Activated gamma-delta T cell (primary cell): ENCODE data around the gene TEX22.
A peak's percentile ranks its signal among the peaks of the same experiment; 100 is the strongest.

Experiments used
- DNase-seq: peaks from one replicate; lab custom pipeline; 2025; lab: John Stamatoyannopoulos, UW

The TEX22 gene

DNA sequence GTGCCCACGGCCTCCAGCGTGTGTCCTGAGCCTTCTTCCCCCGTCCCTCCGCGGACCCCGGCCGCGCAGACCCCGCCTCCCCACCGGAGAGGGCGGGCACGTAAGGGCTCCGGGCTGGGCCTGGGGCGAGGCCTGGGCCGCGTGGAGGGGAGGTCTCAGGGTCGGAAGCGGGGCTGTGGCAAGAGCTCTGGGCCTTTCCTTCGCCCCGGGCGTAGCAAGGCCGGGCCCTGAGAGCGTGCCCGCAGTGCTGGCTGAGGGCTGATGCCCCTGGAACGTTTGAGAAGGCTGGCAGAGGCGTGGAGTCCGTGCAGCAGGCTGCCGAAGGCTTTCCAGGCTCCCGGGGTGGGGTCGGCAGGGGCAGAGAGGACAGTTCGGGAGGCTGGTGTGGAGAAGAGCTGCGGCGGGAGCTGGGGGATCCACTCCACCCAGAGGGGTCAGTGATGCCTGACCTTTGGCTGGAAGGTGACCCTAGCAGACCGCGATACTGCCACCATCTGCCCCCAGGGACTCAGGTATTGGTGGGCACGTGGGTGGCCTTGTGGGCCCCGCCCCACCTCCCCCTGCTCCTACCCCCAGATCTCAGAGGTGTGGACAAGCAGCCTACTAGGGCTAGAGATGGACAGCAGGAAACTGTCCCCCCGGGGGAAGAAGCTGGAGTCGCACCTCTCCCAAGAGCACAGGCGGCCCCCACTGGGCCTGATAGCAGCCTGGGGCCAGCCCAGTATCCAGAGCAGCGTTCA lies 558 bp downstream of the TEX22 start:
- no peak for DNase-seq

DNA sequence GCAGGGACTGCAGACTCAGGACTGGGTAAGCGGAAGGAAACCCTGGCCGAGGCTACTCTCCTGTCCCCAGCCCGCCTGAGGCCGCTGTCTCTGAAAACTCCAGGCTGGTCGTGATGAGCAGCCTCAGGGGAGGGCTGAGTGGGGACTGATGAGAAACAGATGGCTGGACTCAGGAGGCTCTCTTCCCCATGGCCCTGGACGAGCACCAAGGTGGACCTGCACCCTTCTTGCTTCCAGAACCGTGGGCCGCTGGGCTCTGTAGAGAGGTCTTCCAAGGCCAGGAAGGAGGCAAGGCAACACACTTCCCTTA lies 1.1 kb downstream of the TEX22 start:
- DNase-seq = no peak

DNA sequence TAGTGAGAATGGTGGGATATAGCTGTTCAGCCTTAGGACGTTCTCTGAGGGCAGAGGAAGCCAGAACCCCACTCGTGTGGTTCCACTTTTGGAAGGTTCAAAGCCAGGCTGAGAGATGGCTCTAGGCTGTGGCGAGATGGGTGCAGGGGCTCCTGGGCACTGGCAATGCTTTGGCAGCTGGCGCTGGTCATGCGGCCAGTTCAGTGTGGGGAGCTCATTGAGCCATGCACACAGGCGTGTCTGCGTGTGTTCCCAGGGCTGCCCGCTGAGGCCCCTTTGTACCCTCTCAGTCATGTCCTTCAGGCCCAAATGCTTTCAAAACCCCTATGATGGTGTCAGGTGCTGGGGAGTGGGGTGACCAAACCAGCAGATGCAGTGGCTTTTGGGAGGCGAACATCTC lies 1.7 kb downstream of the TEX22 start:
- DNase-seq = no peak

DNA sequence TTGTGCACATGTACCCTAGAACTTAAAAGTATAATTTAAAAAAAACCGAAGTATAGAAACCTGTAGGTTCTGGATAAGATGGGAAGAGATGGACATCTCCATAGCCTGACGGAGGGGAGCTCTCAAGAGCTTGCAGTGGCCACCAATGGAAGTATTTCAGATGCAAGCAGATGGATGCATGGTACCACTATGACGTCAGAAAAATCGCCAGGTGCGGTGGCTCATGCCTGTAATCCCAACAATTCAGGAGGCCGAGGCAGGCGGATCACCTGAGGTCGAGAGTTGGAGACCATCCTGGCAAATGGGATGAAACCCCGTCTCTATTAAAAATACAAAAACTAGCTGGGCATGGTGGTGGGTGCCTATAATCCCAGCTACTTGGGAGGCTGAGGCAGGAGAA lies 3.4 kb downstream of the TEX22 start:
- DNase-seq = no peak

DNA sequence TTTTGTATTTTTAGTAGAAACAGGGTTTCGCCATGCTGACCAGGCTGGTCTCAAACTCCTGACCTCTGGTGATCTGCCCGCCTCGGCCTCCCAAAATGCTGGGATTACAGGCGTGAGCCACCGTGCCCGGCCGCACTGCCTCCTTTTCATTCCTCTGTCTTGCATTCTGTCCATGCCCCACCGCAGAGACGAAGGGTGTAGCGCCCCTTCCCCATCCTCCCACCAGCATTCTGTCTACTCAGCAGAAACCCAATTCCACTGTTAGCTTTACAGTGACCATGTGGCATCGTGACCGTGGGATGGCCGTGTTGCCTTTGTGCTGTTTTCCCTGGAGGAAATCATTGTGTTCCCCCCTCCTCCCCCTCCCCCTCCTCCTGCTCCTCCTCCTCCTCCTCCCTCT lies 10.3 kb downstream of the TEX22 start:
- no peak for DNase-seq

DNA sequence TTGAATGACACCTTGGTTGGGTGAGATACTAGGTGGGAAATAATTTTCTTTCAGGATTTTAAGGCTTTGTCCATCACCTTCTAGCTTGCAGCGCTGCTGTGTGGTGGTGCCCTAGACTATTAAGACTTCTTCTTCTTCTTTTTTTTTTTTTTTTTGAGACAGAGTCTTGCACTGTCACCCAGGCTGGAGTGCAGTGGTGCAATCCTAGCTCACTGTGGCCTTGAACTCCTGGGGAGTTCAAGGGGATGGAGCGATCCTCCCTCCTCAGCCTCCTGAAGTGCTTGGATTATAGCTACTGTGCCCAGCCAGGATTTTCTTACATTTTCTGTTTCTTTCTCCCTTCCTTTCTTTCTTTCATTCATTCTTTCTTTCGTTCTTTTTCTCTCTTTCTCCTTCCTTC lies 11.0 kb downstream of the TEX22 start:
- DNase-seq = no peak

DNA sequence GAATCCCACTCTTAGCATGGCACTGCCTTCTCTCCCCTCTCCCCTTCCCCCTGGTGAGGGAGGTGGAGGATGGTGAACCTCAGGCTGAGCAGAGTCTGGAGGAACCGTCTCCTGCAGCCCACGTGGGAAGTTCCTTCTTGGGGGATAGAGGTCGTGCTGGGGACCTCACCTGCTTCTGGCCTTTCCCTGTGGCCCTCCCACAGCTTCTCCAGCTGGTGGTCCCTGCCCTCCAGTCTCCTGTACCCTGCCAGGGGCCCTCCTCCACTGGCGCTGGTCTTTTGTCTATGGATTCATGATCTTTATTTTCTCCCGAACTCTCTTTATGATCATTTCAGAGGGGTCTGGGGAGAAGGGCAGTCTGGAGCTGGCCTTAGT lies 12.3 kb downstream of the TEX22 start:
- no peak for DNase-seq

DNA sequence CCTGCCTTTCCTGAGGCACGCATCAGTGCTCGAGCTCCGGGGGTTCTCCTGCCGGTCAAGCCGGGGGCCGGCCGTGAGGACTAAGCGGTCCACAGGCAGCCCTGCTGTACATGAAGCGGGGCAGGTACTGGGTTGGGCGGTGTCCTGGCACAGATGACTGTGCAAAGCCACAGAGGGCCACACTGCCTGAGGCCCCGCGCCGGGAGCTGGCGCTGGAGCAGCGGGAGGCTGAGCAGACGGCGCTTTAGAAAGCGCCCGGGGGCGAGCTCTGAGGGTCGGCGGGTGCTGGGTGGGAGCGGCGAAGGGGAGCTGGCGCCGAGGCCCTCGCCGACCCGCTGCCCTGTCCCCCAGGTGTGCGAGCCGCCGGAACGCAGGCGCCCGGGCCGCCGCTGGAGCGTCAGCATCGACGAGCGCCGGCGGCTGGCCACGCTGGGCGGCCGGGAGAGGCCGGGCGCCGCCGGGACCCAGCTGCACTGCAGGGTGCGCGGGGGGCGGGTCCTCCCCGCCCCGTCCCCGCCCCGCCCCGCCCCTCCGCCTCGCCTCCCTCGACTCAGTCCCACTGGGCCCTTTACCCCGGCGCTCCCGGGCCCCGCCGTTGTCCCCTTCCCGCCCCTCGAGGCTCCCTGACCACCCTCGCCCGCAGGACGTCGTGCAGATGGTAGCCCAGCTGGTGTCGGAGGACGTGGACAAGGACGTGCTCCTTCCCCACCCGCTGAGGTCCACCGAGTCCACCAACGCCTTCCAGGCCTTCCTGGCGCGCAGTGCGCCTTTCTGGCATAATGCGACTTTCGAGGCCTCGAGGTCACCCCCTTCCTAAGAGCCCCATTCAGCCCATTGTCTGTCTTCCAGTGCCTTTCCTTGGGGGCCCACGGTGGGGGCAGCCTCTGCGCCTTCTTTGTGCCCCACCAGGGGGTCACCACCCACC lies 12.9 kb downstream of the TEX22 start:
- no peak for DNase-seq

DNA sequence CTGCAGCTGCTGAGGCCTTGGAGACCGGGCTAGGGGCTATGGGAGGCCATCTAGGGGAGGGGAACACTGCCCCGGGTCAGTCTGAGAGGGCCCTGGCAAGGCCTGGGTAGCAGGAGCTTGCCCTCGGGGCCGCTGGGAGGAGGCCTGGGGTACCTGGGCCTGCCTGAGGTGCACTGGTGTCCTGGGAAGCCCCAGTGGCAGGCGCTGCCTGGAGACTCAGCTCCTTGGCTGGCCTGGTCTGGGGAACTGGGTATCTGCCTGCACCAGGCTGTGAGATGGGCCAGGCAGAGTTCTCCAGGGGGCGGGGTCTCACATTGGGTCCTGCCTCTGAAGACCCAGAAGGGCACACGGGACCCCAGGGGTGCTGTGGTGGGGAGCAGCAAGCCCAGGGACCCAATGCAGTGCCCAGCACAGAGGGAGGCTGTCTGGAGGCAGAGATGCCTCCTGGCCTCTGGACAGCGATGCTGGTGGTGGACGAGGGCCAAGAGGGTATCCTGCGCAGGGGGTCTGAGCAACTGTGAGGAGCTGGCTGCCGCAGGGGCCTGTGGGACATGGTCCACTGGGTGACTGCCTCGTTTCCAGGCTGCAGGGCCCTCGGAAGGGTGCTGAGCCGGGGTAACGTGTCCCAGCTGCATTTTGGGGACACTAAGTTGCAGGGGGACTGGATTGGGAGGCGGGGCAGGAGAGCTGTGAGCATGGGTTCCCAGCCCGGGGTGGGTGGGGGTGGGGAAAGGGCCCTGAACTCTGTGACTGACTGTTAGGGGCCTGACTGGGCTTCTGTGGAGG lies 13.8 kb downstream of the TEX22 start:
- no peak for DNase-seq

DNA sequence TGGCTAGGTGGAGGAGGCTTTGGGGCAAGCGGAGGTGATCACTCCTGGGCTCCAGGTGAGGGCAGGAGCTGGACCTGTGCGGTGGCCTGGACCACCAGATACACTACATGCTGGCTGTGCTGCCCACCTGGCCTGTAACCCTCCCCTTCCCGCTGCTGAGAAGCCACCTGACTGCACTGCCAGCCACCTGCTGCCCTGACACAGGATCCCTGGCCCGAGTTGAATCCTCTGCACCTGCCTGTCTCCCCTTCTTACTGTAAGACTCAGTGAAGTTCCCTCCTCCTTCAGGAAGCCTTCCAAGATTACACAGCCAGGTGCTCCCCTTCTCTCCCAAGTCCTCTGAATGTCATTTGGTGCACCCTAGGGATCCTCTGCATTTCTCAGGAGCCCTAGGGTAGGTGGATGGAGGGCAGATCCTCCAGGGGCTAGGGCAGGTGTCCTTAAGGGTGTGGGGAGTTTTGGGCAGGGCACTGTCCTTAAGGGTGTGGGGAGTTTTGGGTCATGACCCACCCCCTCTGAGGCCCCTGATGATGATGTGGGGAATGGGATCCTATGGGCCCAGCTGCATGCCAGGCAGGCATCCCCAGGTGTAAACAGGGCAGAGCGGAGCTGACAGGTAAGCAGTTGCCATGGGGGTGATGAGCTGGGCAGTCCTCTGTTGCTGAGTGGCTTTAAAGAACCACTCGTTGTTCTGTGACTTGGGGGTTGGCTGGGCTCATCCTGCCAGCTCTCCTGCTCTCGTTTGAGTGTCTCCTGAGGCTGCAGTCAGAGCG lies 14.6 kb downstream of the TEX22 start:
- no peak for DNase-seq

DNA sequence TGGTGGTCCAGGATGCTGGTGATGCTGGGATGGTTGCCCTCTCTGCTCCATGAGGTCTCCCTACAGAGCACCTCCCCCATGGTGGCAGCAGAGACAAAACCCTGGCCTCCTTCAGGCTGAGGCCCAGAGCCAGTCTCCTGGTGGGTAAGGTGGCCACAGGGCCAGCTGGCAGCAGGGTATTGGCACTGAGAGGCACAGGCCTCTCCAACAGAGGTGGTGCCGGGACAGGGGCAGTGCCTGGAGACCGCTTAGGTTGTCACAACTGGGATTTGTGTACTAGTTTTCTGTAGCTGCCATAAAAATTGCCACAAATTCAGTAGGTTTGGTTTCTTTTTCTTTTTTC lies 15.2 kb downstream of the TEX22 start:
- DNase-seq = no peak

DNA sequence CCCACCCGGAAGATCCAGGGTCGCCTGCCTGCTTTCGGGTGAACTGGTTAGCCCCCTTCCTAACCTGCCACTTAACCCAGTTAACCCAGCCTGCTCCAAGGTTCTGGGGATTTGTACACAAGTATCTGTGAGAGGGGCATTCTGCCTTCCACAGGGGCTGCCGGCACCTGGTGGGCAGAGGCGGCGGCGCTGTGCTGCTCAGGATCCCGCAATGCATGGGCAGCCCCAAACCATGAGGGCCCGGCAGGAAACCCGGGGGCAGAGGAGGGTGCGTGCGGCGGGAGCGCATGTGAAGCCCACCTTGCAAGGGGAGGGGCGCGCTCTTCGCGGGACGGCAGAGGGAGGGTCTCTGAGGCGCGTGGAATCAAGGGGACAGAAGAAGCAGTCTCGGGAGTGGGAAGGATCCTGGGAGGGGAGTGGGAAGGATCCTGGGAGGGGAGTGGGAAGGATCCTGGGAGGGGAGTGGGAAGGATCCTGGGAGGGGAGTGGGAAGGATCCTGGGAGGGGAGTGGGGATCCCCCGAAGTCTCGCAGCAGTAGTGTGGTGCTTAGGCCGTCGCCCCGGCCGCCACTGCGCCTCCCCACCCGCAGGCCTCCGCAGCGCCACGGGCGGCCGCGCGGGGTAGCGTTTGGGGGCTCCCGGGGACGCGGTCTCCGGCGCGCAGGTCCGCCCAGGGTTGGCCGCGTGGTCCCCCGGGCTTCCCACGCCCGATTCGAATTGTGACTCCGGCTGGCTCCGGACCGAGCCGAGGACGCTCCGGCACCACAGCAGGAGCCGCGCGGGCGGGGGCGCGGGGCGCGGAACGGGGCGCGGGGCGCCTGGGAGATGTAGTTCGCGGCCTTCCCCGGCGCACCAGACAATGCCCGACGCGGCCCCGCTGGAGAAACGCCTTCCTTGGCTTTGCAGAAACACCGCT lies 16.4 kb downstream of the TEX22 start:
- peak; percentile 41 for DNase-seq

DNA sequence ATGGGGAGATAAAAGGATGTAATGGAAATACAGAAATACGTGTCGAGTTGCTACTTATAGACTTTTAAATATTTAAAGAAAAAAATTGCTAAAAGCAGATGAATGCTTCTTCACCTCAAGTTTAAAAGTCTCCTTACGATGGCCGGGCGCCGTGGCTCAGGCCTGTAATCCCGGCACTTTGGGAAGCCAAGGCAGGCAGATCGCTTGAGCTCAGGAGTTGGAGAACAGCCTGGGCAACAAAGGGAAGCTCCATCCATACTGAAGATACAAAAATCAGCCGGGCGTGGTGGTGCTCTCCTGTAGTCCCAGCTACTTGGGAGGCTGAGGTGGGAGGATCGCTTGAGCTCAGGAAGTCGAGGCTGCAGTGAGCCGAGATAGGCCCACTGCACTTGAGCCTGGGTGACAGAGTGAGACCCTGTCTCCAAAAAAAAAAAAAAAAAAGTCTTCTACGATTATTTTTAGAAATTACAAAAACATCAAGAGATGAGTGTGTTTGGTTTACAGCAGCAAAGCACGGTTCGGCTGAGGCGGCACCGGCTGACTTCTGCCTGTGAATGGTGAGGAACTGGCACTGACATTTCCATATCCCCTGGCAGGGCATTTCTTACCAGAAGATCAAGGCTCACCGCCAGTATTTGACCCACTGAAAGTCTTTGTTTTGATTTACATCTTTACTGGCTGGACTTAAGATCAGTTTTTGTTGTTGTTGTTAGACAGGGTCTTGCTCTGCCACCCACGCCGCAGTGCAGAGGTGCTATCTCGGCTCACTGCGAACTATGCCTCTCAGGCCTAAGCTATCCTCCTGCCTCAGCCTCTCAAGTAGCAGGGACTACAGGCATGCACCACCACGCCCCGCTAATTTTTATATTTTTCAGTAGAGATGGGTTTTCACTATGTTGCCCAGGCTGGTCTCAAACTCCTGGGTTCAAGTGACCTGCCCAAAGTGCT lies 17.4 kb downstream of the TEX22 start:
- no peak for DNase-seq

DNA sequence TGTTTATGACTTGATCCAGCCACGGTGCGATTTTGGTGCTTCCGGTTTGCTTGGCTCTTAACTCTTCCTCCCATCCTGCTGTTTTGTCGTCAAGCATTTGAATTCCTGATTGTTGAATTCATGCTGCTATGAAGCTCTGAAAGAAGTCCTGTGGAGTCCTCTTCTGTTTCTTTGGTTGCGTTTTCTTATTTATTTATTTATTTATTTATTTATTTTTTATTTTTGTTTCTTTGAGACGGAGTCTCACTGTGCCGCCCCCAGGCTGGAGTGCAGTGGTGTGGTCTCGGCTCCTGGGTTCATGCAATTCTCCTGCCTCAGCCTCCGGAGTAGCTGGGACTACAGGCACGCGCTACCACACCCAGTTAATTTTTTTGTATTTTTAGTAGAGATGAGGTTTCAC lies 18.3 kb downstream of the TEX22 start:
- no peak for DNase-seq

DNA sequence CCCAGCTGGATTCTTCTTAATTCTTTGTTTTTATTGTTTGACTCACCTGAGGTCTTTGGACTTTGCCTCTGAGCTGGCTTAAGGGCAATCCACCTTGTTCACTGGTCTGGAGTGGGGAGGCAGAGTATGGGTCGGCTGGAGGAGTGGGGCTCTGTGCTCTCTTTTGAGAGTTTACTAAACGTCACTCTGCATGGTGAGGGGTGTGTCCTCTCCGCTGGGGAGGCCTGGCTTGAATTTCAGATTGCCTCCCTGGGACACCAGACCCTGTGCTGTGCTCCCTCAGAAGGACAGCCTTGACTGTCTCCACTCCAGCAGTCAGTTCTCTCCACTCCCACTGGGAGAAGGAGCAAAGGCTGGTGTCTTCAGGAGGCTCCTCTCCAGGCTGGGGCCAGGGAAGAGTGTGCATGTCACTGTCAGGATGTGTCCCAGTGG lies 19.4 kb downstream of the TEX22 start:
- no peak for DNase-seq

DNA sequence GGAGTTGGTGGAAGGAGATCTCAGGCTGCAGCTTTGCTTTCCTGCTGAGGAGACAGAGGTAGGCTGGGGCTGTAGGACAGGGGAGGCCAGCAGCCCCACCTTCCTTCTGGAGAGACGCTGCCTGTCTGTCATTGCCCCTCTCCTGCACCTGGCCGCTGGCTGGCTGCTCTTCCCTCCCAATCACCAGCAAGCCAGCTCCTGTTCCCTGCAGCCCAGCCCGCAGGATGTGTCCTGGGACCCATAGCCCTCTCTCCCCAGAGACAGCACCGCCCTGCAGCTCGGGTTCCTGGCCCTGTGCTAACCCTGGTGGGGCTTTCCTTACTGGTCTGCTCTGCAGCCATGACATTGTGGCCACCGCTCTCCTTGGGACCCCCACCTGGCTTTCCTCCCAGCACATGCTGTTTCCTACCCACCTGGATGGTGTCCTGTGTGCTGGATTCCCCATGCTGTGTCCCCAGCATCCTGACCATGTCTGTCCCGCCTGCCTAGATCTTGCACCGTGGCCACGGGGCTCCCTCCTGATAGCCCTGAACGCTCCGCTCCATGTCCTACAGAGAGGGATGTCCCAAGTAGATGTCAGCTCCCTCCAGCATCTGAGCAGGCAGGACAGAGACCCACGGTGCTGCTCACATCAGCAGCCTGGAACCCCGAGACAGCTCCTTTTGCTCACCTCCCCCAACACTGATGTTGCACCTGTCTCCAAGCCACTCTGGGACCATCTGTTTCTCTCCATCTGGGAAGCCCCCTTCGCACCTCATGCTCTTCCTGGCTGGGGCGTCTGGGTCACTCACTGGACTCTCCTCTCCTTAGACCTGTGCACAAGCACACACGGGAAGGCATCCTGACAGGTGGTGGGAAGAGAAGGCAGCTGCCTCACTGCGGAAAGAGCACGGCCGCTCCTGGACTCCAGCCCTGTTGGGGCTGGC lies 20.2 kb downstream of the TEX22 start:
- DNase-seq = no peak

DNA sequence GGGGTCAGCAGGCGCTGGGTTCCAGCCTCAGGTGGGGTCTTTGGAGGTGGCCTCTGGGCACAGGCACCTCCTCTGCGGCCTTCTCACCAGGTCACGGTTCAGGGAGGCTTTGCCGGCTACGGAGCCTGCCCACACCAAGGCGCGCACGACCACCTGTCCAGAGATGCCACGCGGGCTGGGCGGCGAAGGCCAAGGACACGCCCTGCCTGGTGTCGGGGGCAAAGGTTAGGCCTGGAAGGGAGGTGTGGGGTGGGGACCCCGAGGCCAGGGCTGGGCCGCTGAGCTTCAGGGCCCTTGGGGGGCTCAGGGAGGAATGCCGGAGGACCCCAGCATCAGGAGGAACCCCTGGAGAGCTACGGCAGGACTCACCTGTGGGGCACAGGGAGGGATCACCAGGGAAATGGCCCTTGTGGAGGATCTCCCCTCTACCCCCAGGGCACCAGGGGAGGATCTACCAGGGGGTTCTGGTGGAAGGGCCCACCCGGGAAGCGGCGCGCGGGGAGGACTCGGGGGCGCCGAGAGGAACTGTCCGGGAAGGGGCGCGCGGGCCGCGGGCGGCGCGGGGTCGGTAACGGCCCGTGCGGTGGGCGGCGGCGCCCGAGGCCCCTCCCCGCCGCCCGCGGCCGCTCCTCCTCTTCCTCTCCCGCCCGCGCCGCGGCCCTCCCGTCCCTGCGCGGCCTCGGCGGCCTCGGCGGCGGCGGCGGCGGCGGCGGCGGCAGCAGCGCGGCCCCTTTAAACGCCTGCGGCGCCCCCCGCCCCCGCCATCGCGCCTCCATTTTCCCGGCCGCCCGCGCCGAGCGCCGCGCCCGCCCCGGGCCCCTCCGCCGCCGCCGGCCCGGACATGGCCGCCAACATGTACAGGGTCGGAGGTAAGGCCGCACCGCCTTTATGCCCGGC lies 21.1 kb downstream of the TEX22 start, which contains the start of gene MTA1:
MTA1 (plus strand) TSS at position 633 of the 897 bp plus-strand sequence; CDS start at position 842, 209 bp downstream.
- peak; percentile 46 for DNase-seq
